HFFc6 (cell line): ENCODE results near the gene C2CD4C. TPM values are rescaled to one million over a fixed set of nuclear protein-coding genes. Genes with fewer than 3 reads are reported as not detected.

Experiments used
- DNase-seq: peaks from one replicate; pipeline ENCODE4 v3.0.0-alpha.2; 2018
- H3K27ac Mint-ChIP-seq: 2 replicates; pipeline ENCODE4 v1.8.0; 2020; ENCODE audit warnings: mild to moderate bottlenecking, mixed read lengths
- H3K27me3 Mint-ChIP-seq: 2 replicates; pipeline ENCODE4 v1.8.0; 2021; ENCODE audit warnings: mild to moderate bottlenecking, moderate library complexity, mixed read lengths; ENCODE audit not compliant: insufficient read depth
- H3K36me3 Mint-ChIP-seq: 2 replicates; pipeline ENCODE4 v1.8.0; 2021; ENCODE audit warnings: low read depth, mixed read lengths
- H3K4me1 Mint-ChIP-seq: 2 replicates; pipeline ENCODE4 v1.8.0; 2020; ENCODE audit warnings: low read depth, mixed read lengths
- H3K4me3 Mint-ChIP-seq: 2 replicates; pipeline ENCODE4 v1.8.0; 2020; ENCODE audit warnings: mild to moderate bottlenecking, moderate library complexity, mixed read lengths
- H3K9me3 Mint-ChIP-seq: 2 replicates; pipeline ENCODE4 v1.8.0; 2020; ENCODE audit warnings: mild to moderate bottlenecking, mixed read lengths
- CTCF ChIP-seq: fragments of 200-600 bp; sonication (generic); IDR thresholded peaks from 2 replicates; pipeline ENCODE4 v1.5.0; 2021; ENCODE audit warnings: antibody characterized with exemption, mild to moderate bottlenecking
- total RNA-seq, 6 experiments: library from RNA; stranded (reverse); fragmentation: NEBNext Ultra II Directional; extraction: Animal tissue kit (Norgen Biotek cat#: 25700); gene quantifications; 2 replicates in 1 of 6; 3 replicates in 5 of 6; pipeline ENCODE4 v1.2.3, GENCODE V29; 2021

C2CD4C gene
- total RNA-seq, 6 experiments from 2014 or later = not detected

DNA sequence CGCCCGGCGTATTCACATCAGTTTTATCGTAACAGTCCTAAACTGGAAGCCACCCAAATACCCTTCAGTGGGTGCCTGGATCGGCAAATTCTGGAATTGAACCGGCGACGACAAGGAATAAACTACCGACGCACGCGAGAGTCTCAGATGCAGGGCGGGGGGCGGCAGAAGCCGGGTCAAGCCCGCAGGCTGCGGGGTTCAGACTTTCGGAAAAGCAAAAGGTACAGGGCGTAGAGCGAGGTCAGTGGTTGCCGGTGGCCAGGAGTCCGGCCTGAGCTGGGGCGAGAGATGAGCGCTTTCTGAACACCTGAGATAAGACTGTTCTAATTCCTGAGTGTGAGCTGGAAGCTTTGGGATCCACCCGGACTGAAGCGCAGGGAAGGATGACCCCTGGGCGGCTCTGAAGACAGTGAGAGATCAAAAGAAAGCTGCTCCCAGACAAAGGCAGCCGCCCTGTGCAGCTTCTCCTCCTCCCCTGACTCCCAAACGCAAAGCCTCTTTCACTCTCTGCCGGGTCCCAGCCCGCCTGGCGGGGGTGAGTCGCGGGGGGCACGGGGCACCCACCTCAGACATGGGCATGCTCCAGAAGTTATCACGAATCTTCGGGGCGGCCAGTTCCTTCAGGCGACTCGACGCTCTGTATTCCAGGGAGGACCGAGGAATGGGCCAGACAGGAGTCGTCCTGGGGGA is 38.2 kb downstream of the C2CD4C start:
- DNase-seq = no peak
- Mint-ChIP-seq H3K4me1 (peaks cover 9% of the 10 kb centered on the region), H3K9me3 (no peaks in the 10 kb centered on the region), H3K27me3 (peaks cover 53% of the 10 kb centered on the region), H3K4me3 (no peak overlapping the region), H3K36me3 (no peaks in the 10 kb centered on the region), H3K27ac (no peak overlapping the region)
- TF ChIP-seq CTCF = no peak

GRCh38 chr19:369876-370275 is 39.1 kb downstream of the C2CD4C start:
- TF ChIP-seq CTCF = no peak
- DNase-seq = no peak
- Mint-ChIP-seq H3K27me3 (peaks cover 56% of the 10 kb centered on the region), H3K4me3 (no peak overlapping the region), H3K4me1 (peaks cover 9% of the 10 kb centered on the region), H3K9me3 (no peaks in the 10 kb centered on the region), H3K36me3 (no peaks in the 10 kb centered on the region), H3K27ac (no peak overlapping the region)

DNA sequence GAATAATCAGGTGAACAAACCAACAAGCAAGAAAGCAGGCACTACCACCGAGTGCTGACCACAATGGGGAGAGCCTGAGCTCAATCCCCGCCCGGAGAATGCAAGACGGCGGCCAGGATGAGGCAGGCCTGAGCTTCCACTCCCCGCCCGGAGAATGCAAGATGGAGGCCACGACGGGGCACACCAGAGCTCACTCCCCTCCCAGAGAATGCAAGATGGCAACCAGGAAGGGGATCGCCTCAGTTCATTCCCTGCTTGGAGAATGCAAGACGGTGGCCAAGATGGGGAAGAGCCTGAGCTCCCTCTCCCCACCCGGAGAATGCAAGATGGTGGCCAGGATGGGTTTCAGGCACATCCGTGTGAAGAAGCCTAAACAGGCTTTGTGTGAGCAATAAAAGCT is 39.7 kb downstream of the C2CD4C start:
- DNase-seq = no peak
- TF ChIP-seq CTCF = no peak
- Mint-ChIP-seq H3K4me3 (no peak overlapping the region), H3K4me1 (peaks cover 9% of the 10 kb centered on the region), H3K36me3 (no peaks in the 10 kb centered on the region), H3K27me3 (peaks cover 55% of the 10 kb centered on the region), H3K9me3 (no peaks in the 10 kb centered on the region), H3K27ac (no peak overlapping the region)

- no peak for DNase-seq
- no peaks in the 10 kb centered on the region for H3K9me3 Mint-ChIP-seq
- peaks cover 54% of the 10 kb centered on the region for H3K27me3 Mint-ChIP-seq
Observed at GRCh38 chr19:368630-369024, 40.3 kb downstream of the C2CD4C start.

GRCh38 chr19:367963-368629 is 40.9 kb downstream of the C2CD4C start:
- no peak for TF ChIP-seq CTCF
- H3K27me3 Mint-ChIP-seq = peaks cover 51% of the 10 kb centered on the region
- H3K4me3 Mint-ChIP-seq = no peak overlapping the region
- H3K27ac Mint-ChIP-seq = no peak overlapping the region
- no peaks in the 10 kb centered on the region for H3K9me3 Mint-ChIP-seq
- H3K4me1 Mint-ChIP-seq = peaks cover 9% of the 10 kb centered on the region
- no peaks in the 10 kb centered on the region for H3K36me3 Mint-ChIP-seq
- DNase-seq = no peak

More at GRCh38 chr19:368630-369024, 40.3 kb downstream of the C2CD4C start:
- Mint-ChIP-seq H3K36me3 (no peaks in the 10 kb centered on the region), H3K4me1 (peaks cover 9% of the 10 kb centered on the region), H3K4me3 (no peak overlapping the region), H3K27ac (no peak overlapping the region)
- no peak for TF ChIP-seq CTCF
